H9 (cell line): ENCODE data around the gene HCST. TPM values are rescaled to one million over a fixed set of nuclear protein-coding genes. Genes with fewer than 3 reads are reported as not detected.

Experiments
- DNase-seq: peaks from one replicate; pipeline ENCODE4 v3.0.0-alpha.2; 2017
- H2AFZ ChIP-seq: one replicate; pipeline ENCODE4 v1.6.1; 2013; ENCODE audit warnings: mild to moderate bottlenecking, low read length, control low read depth, moderate library complexity
- H2AK5ac ChIP-seq: 2 replicates; pipeline ENCODE4 v1.6.1; 2013; ENCODE audit warnings: low read length, control low read depth, mixed read lengths; ENCODE audit not compliant: insufficient read length
- H2BK120ac ChIP-seq: one replicate; pipeline ENCODE4 v1.6.1; 2013; ENCODE audit warnings: low read depth, mild to moderate bottlenecking, low read length, control low read depth, inconsistent platforms; ENCODE audit not compliant: poor library complexity, severe bottlenecking
- H2BK12ac ChIP-seq: 2 replicates; pipeline ENCODE4 v1.6.1; 2013; ENCODE audit warnings: low read length, control low read depth, mixed read lengths, low read depth; ENCODE audit not compliant: insufficient read length
- H2BK15ac ChIP-seq: 2 replicates; pipeline ENCODE4 v1.6.1; 2013; ENCODE audit warnings: low read depth, low read length, control low read depth
- H2BK20ac ChIP-seq: one replicate; pipeline ENCODE4 v1.6.1; 2013; ENCODE audit warnings: low read depth, mild to moderate bottlenecking, low read length, control low read depth, inconsistent platforms; ENCODE audit not compliant: poor library complexity, severe bottlenecking
- H2BK5ac ChIP-seq: 2 replicates; pipeline ENCODE4 v1.6.1; 2013; ENCODE audit warnings: low read length, control low read depth, mixed read lengths; ENCODE audit not compliant: insufficient read length
- H3K14ac ChIP-seq: 2 replicates; pipeline ENCODE4 v1.6.1; 2013; ENCODE audit warnings: low read length, control low read depth; ENCODE audit not compliant: insufficient read depth
- H3K18ac ChIP-seq: 2 replicates; pipeline ENCODE4 v1.6.1; 2013; ENCODE audit warnings: low read depth, mild to moderate bottlenecking, mixed read lengths, low read length, control low read depth; ENCODE audit not compliant: insufficient read length
- H3K23ac ChIP-seq: 2 replicates; pipeline ENCODE4 v1.6.1; 2013; ENCODE audit warnings: low read length, control low read depth, mixed read lengths, low read depth; ENCODE audit not compliant: insufficient read length
- H3K23me2 ChIP-seq: 2 replicates; pipeline ENCODE4 v1.6.1; 2013; ENCODE audit warnings: low read depth, mild to moderate bottlenecking, mixed read lengths, low read length, control low read depth; ENCODE audit not compliant: insufficient read length, poor library complexity, severe bottlenecking
- H3K27ac ChIP-seq: 2 replicates; pipeline ENCODE4 v1.5.1; 2013; ENCODE audit warnings: low read length, control low read depth, mixed read lengths, low read depth; ENCODE audit not compliant: insufficient read length
- H3K27me3 ChIP-seq: 2 replicates; pipeline ENCODE4 v1.6.1; 2013; ENCODE audit warnings: low read length, control low read depth, inconsistent platforms; ENCODE audit not compliant: insufficient read depth
- H3K4ac ChIP-seq: 2 replicates; pipeline ENCODE4 v1.6.1; 2013; ENCODE audit warnings: low read depth, mild to moderate bottlenecking, control low read depth, inconsistent platforms, low read length, moderate library complexity
- H3K4me1 ChIP-seq: 2 replicates; pipeline ENCODE4 v1.6.1; 2013; ENCODE audit warnings: low read length, control low read depth, inconsistent platforms; ENCODE audit not compliant: insufficient read depth
- H3K4me2 ChIP-seq: 2 replicates; pipeline ENCODE4 v1.6.1; 2013; ENCODE audit warnings: low read length, control low read depth, mixed read lengths; ENCODE audit not compliant: insufficient read length, insufficient read depth
- H3K56ac ChIP-seq: 2 replicates; pipeline ENCODE4 v1.6.1; 2013; ENCODE audit warnings: low read depth, mild to moderate bottlenecking, mixed read lengths, low read length, control low read depth; ENCODE audit not compliant: insufficient read length
- H3K79me1 ChIP-seq: 2 replicates; pipeline ENCODE4 v1.6.1; 2013; ENCODE audit warnings: low read depth, mild to moderate bottlenecking, moderate library complexity, low read length, control low read depth, inconsistent platforms; ENCODE audit not compliant: insufficient read depth, poor library complexity, severe bottlenecking
- H3K79me2 ChIP-seq: 2 replicates; pipeline ENCODE4 v1.6.1; 2013; ENCODE audit warnings: low read length, control low read depth, inconsistent platforms; ENCODE audit not compliant: insufficient read depth
- H3K9ac ChIP-seq: 2 replicates; pipeline ENCODE4 v1.6.1; 2013; ENCODE audit warnings: low read length, control low read depth, mixed read lengths; ENCODE audit not compliant: insufficient read length; ENCODE audit errors: extremely low read depth
- H3K9me3 ChIP-seq: one replicate; pipeline ENCODE4 v1.6.1; 2013; ENCODE audit warnings: low read depth, low read length, inconsistent platforms; ENCODE audit not compliant: control insufficient read depth
- H3T11ph ChIP-seq: one replicate; pipeline ENCODE4 v1.6.1; 2013; ENCODE audit warnings: mild to moderate bottlenecking, low read length, control low read depth, inconsistent platforms
- H4K20me1 ChIP-seq: one replicate; pipeline ENCODE4 v1.6.1; 2013; ENCODE audit not compliant: control insufficient read depth, insufficient read length, insufficient read depth
- H4K5ac ChIP-seq: 2 replicates; pipeline ENCODE4 v1.6.1; 2013; ENCODE audit warnings: low read depth, mild to moderate bottlenecking, mixed read lengths, low read length, control low read depth; ENCODE audit not compliant: insufficient read length
- H4K8ac ChIP-seq: replicated peaks from 2 replicates; pipeline ENCODE4 v1.6.1; 2013; ENCODE audit warnings: low read length, control low read depth, mixed read lengths, low read depth; ENCODE audit not compliant: insufficient read length
- H4K91ac ChIP-seq: 2 replicates; pipeline ENCODE4 v1.6.1; 2013; ENCODE audit warnings: low read depth, mild to moderate bottlenecking, moderate library complexity, mixed read lengths, low read length, control low read depth; ENCODE audit not compliant: insufficient read length
- H3K27ac Mint-ChIP-seq, 3 experiments: 2 replicates in 2 of 3; 3 replicates in 1 of 3; pipeline ENCODE4 v1.8.0; 2020 to 2021; ENCODE audit warnings: mixed read lengths in 3 of 3, mild to moderate bottlenecking in 1 of 3, moderate library complexity in 1 of 3
- H3K27me3 Mint-ChIP-seq: 2 replicates; pipeline ENCODE4 v1.8.0; 2021; ENCODE audit warnings: low read depth, mild to moderate bottlenecking, moderate library complexity, mixed read lengths
- H3K36me3 Mint-ChIP-seq, 3 experiments: 2 replicates in 2 of 3; 3 replicates in 1 of 3; pipeline ENCODE4 v1.8.0; 2020 to 2021; ENCODE audit warnings: low read depth in 3 of 3, mixed read lengths in 3 of 3; ENCODE audit not compliant: insufficient read depth in 1 of 3
- H3K4me1 Mint-ChIP-seq, 2 experiments: 2 replicates each; pipeline ENCODE4 v1.8.0; 2020; ENCODE audit warnings: mixed read lengths in 2 of 2
- H3K4me3 Mint-ChIP-seq, 2 experiments: 2 replicates in 1 of 2; 3 replicates in 1 of 2; pipeline ENCODE4 v1.8.0; 2020 to 2021; ENCODE audit warnings: mild to moderate bottlenecking in 2 of 2, mixed read lengths in 2 of 2, moderate library complexity in 1 of 2
- H3K9me3 Mint-ChIP-seq, 2 experiments: 2 replicates in 1 of 2; 3 replicates in 1 of 2; pipeline ENCODE4 v1.8.0; 2020; ENCODE audit warnings: mild to moderate bottlenecking in 2 of 2, mixed read lengths in 2 of 2, moderate library complexity in 1 of 2
- CTCF ChIP-seq: fragments of 200-600 bp; sonication (generic); conservative IDR thresholded peaks from 3 replicates; pipeline ENCODE4 v1.8.0; 2021; ENCODE audit warnings: antibody characterized with exemption, mild to moderate bottlenecking
- WGBS: extraction: QIAGEN DNeasy Blood & Tissue Kit; methylation state at CpG from one replicate; pipeline ENCODE4 v1.1.7; 2013; ENCODE audit warnings: missing lambda C conversion rate, low lambda C conversion rate, mixed read lengths; ENCODE audit not compliant: insufficient read length; ENCODE audit errors: extremely low coverage; 5-methylcytosine and 5-hydroxymethylcytosine counted together
- total RNA-seq: library from RNA; stranded (reverse); gene quantifications from 2 replicates; pipeline ENCODE4 v1.2.1, GENCODE V29; 2021

The HCST gene
- total RNA-seq, 1 experiment from 2014 or later: 0.68 TPM

GRCh38 chr19:35913589-35913988 is 11.3 kb downstream of the HCST start:
- H3K9ac ChIP-seq: no peak overlapping the region
- no peak for TF ChIP-seq CTCF
- no peak overlapping the region for H3K56ac ChIP-seq
- H3K14ac ChIP-seq: no peak overlapping the region
- H3T11ph ChIP-seq: no peak overlapping the region
- H4K91ac ChIP-seq: no peak overlapping the region
- H3K9me3 ChIP-seq: no peaks in the 10 kb centered on the region
- H2BK15ac ChIP-seq: no peak overlapping the region
- H3K79me1 ChIP-seq: no peaks in the 10 kb centered on the region
- Mint-ChIP-seq H3K27me3 (peaks cover 15% of the 10 kb centered on the region), H3K36me3 (no peaks in the 10 kb centered on the region), H3K27ac (no peak overlapping the region), H3K4me1 (peaks cover 4 to 12% of the 10 kb centered on the region in 2 experiments), H3K9me3 (no peaks in the 10 kb centered on the region), H3K4me3 (no peak overlapping the region)
- H2BK12ac ChIP-seq: no peak overlapping the region
- H2BK120ac ChIP-seq: no peak overlapping the region
- H3K18ac ChIP-seq: no peak overlapping the region
- no peak overlapping the region for H2AK5ac ChIP-seq
- H4K5ac ChIP-seq: no peak overlapping the region
- H3K27me3 ChIP-seq: no peaks in the 10 kb centered on the region
- no peaks in the 10 kb centered on the region for H3K79me2 ChIP-seq
- H3K23ac ChIP-seq: no peak overlapping the region
- H3K23me2 ChIP-seq: no peaks in the 10 kb centered on the region
- no peak overlapping the region for H3K4ac ChIP-seq
- H3K27ac ChIP-seq: no peak overlapping the region
- no peaks in the 10 kb centered on the region for H4K20me1 ChIP-seq
- WGBS: no CpG with 5 or more reads among the region's 7 CpGs
- no peak overlapping the region for H2AFZ ChIP-seq
- no peak overlapping the region for H2BK20ac ChIP-seq
- DNase-seq: no peak
- H3K4me2 ChIP-seq: no peak overlapping the region
- H2BK5ac ChIP-seq: no peak overlapping the region
- H3K4me1 ChIP-seq: no peaks in the 10 kb centered on the region
- H4K8ac ChIP-seq: no peak overlapping the region
